Measurements from ENCODE around the gene RGL2.

DNA sequence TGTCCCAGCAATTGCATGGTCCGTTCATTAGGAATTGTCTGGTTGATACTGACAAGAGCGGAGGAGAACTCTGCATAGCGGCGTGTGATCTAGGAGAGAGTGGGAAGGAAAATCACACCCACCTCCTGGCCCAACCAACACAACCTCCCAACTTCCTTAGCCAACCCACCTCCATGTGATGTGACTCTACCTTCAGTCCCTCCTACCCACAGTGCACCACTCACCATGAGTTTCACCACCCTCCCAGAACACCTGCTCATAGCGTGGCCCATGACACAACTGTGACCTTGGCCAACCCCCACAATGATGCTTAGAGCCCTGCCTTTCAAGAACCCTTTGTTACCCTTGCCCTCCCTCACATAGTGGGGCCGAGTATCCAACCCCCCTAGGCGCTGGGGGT, 34.7 kb downstream of the RGL2 start:
- TF ChIP-seq, protein P1, sequence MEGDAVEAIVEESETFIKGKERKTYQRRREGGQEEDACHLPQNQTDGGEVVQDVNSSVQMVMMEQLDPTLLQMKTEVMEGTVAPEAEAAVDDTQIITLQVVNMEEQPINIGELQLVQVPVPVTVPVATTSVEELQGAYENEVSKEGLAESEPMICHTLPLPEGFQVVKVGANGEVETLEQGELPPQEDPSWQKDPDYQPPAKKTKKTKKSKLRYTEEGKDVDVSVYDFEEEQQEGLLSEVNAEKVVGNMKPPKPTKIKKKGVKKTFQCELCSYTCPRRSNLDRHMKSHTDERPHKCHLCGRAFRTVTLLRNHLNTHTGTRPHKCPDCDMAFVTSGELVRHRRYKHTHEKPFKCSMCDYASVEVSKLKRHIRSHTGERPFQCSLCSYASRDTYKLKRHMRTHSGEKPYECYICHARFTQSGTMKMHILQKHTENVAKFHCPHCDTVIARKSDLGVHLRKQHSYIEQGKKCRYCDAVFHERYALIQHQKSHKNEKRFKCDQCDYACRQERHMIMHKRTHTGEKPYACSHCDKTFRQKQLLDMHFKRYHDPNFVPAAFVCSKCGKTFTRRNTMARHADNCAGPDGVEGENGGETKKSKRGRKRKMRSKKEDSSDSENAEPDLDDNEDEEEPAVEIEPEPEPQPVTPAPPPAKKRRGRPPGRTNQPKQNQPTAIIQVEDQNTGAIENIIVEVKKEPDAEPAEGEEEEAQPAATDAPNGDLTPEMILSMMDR (IDR thresholded peaks at IDR 0.05): no peak
- TF ChIP-seq ZFX (IDR thresholded peaks at IDR 0.05; ENCODE audit: borderline replicate concordance): no peak
